HepG2 (cell line): ENCODE results near the gene GGT1. TPM values are rescaled to one million over a fixed set of nuclear protein-coding genes. Genes with fewer than 3 reads are reported as not detected.

ENCODE experiments used
- AFF4 ChIP-seq: sonication (generic); formaldehyde crosslinking; IDR thresholded peaks from 2 replicates; pipeline ENCODE4 v1.4.0; 2020; ENCODE audit warnings: missing genetic modification reagents
- AGO2 ChIP-seq: fragments of 200-400 bp; formaldehyde crosslinking; optimal IDR thresholded peaks from 2 replicates; pipeline ENCODE3; 2017; ENCODE audit warnings: mild to moderate bottlenecking, low read depth, low read length, moderate library complexity
- ATF1 ChIP-seq: IDR thresholded peaks from 2 replicates; pipeline ENCODE4 v1.6.1; 2016; ENCODE audit warnings: mild to moderate bottlenecking, control low read depth
- CBFB ChIP-seq: sonication (generic); formaldehyde crosslinking; IDR thresholded peaks from 2 replicates; pipeline ENCODE4 v1.4.0; 2020; ENCODE audit warnings: missing genetic modification reagents
- EEA1 ChIP-seq: sonication (generic); formaldehyde crosslinking; IDR thresholded peaks from 2 replicates; pipeline ENCODE4 v1.5.1; 2020; ENCODE audit warnings: mild to moderate bottlenecking, missing genetic modification reagents, borderline replicate concordance
- ERF ChIP-seq: IDR thresholded peaks from 2 replicates; pipeline ENCODE4 v1.6.1; 2018; ENCODE audit warnings: missing biosample characterization, missing genetic modification reagents
- FLYWCH1 ChIP-seq: sonication (generic); formaldehyde crosslinking; IDR thresholded peaks from 2 replicates; pipeline ENCODE4 v1.8.1; 2023; ENCODE audit warnings: mild to moderate bottlenecking, missing genetic modification reagents
- NCOA1 ChIP-seq: sonication (generic); formaldehyde crosslinking; IDR thresholded peaks from 2 replicates; pipeline ENCODE4 v1.9.0; 2021; ENCODE audit warnings: missing genetic modification reagents
- NONO ChIP-seq, 2 experiments: fragments of 450-650 bp in 1 of 2; sonication (generic) in 1 of 2; formaldehyde crosslinking in 1 of 2; IDR thresholded peaks in 1 of 2; conservative IDR thresholded peaks in 1 of 2; 2 replicates each; pipeline versions ENCODE4 v1.6.1 to v1.8.0; 2017 to 2022; ENCODE audit warnings: mild to moderate bottlenecking in 1 of 2, missing genetic modification reagents in 1 of 2, moderate library complexity in 1 of 2
- SALL1 ChIP-seq: sonication (generic); formaldehyde crosslinking; IDR thresholded peaks from 2 replicates; pipeline ENCODE4 v1.8.0; 2022; ENCODE audit warnings: mild to moderate bottlenecking, missing genetic modification reagents
- TERF1 ChIP-seq: sonication (generic); formaldehyde crosslinking; IDR thresholded peaks from 2 replicates; pipeline ENCODE4 v1.8.0; 2022; ENCODE audit warnings: mild to moderate bottlenecking, missing genetic modification reagents, moderate library complexity
- U2AF1 ChIP-seq: fragments of 200-400 bp; formaldehyde crosslinking; optimal IDR thresholded peaks from 2 replicates; pipeline ENCODE3; 2017; ENCODE audit warnings: mild to moderate bottlenecking, low read depth, low read length
- WIZ ChIP-seq: sonication (generic); formaldehyde crosslinking; IDR thresholded peaks from 2 replicates; pipeline ENCODE4 v1.5.1; 2020; ENCODE audit warnings: mild to moderate bottlenecking, missing genetic modification reagents
- ZKSCAN1 ChIP-seq: fragments of 150-350 bp; IDR thresholded peaks from 2 replicates; pipeline ENCODE4 v1.6.1; 2014; ENCODE audit warnings: low read length
- ZNF280B ChIP-seq: sonication (generic); formaldehyde crosslinking; IDR thresholded peaks from 2 replicates; pipeline ENCODE4 v1.5.0; 2020; ENCODE audit warnings: missing genetic modification reagents, mild to moderate bottlenecking, borderline replicate concordance
- ZNF446 ChIP-seq: sonication (generic); formaldehyde crosslinking; IDR thresholded peaks from 2 replicates; pipeline ENCODE4 v1.5.0; 2020; ENCODE audit warnings: mild to moderate bottlenecking, missing genetic modification reagents
- ZSCAN20 ChIP-seq: sonication (generic); formaldehyde crosslinking; IDR thresholded peaks from 2 replicates; pipeline ENCODE4 v1.4.0; 2020; ENCODE audit warnings: missing genetic modification reagents, mild to moderate bottlenecking, borderline replicate concordance
- ZSCAN22 ChIP-seq: sonication (generic); formaldehyde crosslinking; IDR thresholded peaks from 2 replicates; pipeline ENCODE4 v1.4.0; 2020; ENCODE audit warnings: mild to moderate bottlenecking, missing genetic modification reagents
- polyA plus RNA-seq, 8 experiments: library from polyadenylated mRNA; depleted of rRNA in 3 of 8; stranded (reverse) in 7 of 8; unstranded in 1 of 8; fragments of >200 nt; fragmentation: Illumina TruSeq in 4 of 8; extraction: Trizol in 4 of 8; gene quantifications; 2 replicates each; pipeline versions ENCODE4 v1.2.1 to v1.2.3, GENCODE V29; 2011 to 2016; ENCODE audit warnings: low read depth in 4 of 8, missing spikeins in 1 of 8, mixed read lengths in 1 of 8; ENCODE audit not compliant: insufficient read depth in 1 of 8
- total RNA-seq, 5 experiments: library from RNA; depleted of rRNA; stranded (reverse); fragments of >200 nt; fragmentation: Illumina TruSeq; extraction: Trizol; gene quantifications; 2 replicates each; pipeline ENCODE4 v1.2.3, GENCODE V29; 2016; ENCODE audit warnings: low read depth in 1 of 5
- TF ChIP-seq, protein P1 (sequence below): sonication (generic); formaldehyde crosslinking; IDR thresholded peaks from 2 replicates; pipeline ENCODE4 v1.4.0; 2020; ENCODE audit warnings: missing genetic modification reagents

The GGT1 gene
- total and polyA plus RNA-seq, 2 of the 13 experiments (the other 11 are each of a cell fraction or from before 2014, with no cell fraction given): 29.9 to 103 TPM

GRCh38 chr22:24554313-24555164 is 48.5 kb upstream of the GGT1 start, which contains the start of gene GUCD1 (continued):
- TF ChIP-seq, protein P1, sequence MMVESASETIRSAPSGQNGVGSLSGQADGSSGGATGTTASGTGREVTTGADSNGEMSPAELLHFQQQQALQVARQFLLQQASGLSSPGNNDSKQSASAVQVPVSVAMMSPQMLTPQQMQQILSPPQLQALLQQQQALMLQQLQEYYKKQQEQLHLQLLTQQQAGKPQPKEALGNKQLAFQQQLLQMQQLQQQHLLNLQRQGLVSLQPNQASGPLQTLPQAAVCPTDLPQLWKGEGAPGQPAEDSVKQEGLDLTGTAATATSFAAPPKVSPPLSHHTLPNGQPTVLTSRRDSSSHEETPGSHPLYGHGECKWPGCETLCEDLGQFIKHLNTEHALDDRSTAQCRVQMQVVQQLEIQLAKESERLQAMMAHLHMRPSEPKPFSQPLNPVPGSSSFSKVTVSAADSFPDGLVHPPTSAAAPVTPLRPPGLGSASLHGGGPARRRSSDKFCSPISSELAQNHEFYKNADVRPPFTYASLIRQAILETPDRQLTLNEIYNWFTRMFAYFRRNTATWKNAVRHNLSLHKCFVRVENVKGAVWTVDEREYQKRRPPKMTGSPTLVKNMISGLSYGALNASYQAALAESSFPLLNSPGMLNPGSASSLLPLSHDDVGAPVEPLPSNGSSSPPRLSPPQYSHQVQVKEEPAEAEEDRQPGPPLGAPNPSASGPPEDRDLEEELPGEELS (CRISPR knock-in tag): peak; percentile 16; the same call in 1 of the 2 replicates
- TF ChIP-seq NCOA1 (CRISPR knock-in tag): peak; percentile 52
- TF ChIP-seq ERF (CRISPR knock-in tag): 0 out of 2 replicates have a peak, but pooled peaks have one; percentile 39
- no peak for TF ChIP-seq ZKSCAN1
- TF ChIP-seq AFF4 (CRISPR knock-in tag): peak; percentile 63
- no peak for TF ChIP-seq U2AF1
- TF ChIP-seq ZNF446 (CRISPR knock-in tag): 0 out of 2 replicates have a peak, but pooled peaks have one; percentile 10
- TF ChIP-seq ZSCAN22: no peak
- no peak for TF ChIP-seq CBFB (CRISPR knock-in tag)
- no peak for TF ChIP-seq ATF1 (CRISPR knock-in tag)
- peak; percentile 79; the same call in 1 of the 2 replicates for TF ChIP-seq EEA1 (CRISPR knock-in tag)
- no peak for TF ChIP-seq ZSCAN20 (CRISPR knock-in tag)
- TF ChIP-seq ZNF280B: no peak
- peak; percentile 67 for TF ChIP-seq SALL1 (CRISPR knock-in tag)
- TF ChIP-seq AGO2: peak; percentile 90
- TF ChIP-seq FLYWCH1 (CRISPR knock-in tag): 0 out of 2 replicates have a peak, but pooled peaks have one; percentile 50
- 0 out of 2 replicates have a peak, but pooled peaks have one; percentile 32 for TF ChIP-seq TERF1
- TF ChIP-seq NONO (IDR thresholded peaks at IDR 0.05): no peak
- TF ChIP-seq NONO (CRISPR knock-in tag; conservative IDR thresholded peaks at IDR 0.05): peak; percentile 49; the same call in 1 of the 2 replicates
- 0 out of 2 replicates have a peak, but pooled peaks have one; percentile 18 for TF ChIP-seq WIZ (CRISPR knock-in tag)
